ENCODE measurements around the gene PDGFB.

Gene PDGFB

DNA sequence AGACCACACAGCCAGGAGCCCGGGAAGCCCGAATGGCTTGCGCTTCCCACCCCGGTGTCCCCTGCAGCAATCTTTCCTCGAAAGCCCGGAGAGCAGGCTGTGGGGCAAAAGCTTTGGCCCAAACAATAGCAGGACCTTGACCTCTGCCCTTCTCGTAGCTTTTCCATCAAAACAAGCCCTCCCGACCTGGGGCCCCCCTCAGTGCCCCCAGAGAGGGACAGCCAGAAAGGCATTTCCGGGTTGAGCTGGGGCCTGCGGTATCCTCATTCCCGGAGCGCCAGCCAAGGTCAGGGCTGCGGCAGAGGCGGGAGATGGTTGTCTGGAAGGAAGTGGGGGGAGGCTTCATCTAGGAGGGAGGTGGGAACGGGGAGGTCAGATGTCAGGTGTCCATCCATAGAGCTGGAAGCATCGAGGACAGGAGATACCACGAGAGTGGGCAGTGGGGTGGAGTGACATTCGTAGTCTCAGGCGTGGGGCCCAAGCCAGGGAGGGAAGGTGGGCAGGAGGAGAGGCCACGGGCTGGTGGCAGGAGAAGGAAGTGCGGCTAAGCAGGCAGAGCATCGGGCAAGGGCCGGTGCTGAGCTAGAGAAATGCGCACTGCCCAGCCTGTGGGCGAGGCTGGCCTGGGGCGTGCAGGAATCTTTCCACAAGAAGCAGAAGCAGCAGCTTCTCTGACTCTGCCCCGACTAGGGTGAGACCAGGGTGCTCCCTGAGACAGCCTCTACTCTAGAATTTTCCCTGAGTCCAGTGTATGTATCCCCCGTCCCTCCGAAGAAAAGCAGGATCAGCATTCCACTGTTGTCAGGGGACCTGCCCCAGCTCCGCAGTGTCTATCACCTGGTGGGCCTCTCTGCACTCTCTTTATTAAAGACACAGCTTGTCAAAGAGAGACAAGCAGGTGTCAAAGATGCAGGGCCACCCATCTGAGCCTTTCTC, 14.3 kb downstream of the PDGFB start:
- no peak overlapping the region for H3K9ac ChIP-seq (ENCODE audit: low read length)
- no peaks in the 10 kb centered on the region for H3K79me2 ChIP-seq (ENCODE audit: insufficient read depth, low read length)
- H3K36me3 ChIP-seq (ENCODE audit: insufficient read depth, low read length) = no peaks in the 10 kb centered on the region
- no peaks in the 10 kb centered on the region for H3K9me3 ChIP-seq (ENCODE audit: low read length)
- H3K4me2 ChIP-seq (ENCODE audit: low read length) = no peak overlapping the region
- H3K27ac ChIP-seq (ENCODE audit: low read depth, low read length, poor library complexity, severe bottlenecking) = no peak overlapping the region
- TF ChIP-seq, protein P1, sequence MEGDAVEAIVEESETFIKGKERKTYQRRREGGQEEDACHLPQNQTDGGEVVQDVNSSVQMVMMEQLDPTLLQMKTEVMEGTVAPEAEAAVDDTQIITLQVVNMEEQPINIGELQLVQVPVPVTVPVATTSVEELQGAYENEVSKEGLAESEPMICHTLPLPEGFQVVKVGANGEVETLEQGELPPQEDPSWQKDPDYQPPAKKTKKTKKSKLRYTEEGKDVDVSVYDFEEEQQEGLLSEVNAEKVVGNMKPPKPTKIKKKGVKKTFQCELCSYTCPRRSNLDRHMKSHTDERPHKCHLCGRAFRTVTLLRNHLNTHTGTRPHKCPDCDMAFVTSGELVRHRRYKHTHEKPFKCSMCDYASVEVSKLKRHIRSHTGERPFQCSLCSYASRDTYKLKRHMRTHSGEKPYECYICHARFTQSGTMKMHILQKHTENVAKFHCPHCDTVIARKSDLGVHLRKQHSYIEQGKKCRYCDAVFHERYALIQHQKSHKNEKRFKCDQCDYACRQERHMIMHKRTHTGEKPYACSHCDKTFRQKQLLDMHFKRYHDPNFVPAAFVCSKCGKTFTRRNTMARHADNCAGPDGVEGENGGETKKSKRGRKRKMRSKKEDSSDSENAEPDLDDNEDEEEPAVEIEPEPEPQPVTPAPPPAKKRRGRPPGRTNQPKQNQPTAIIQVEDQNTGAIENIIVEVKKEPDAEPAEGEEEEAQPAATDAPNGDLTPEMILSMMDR (IDR thresholded peaks at IDR 0.05; ENCODE audit: low read length) = no peak
- no peak for TF ChIP-seq EZH2 (IDR thresholded peaks at IDR 0.05; ENCODE audit: borderline replicate concordance, low read length)
- peaks cover 6% of the 10 kb centered on the region; the same call in 1 of the 2 replicates for H3K27me3 ChIP-seq (ENCODE audit: insufficient read depth, low read length)
- H3F3A ChIP-seq (ENCODE audit: insufficient read depth, low read length) = no peaks in the 10 kb centered on the region
- H4K20me1 ChIP-seq (ENCODE audit: insufficient read depth, low read length) = no peaks in the 10 kb centered on the region
- no peak overlapping the region for H2AFZ ChIP-seq (ENCODE audit: low read length)
- H3K4me3 ChIP-seq (ENCODE audit: low read depth, low read length, poor library complexity, severe bottlenecking) = no peak overlapping the region
- H3K4me1 ChIP-seq (ENCODE audit: insufficient read depth, low read length, severe bottlenecking) = no peaks in the 10 kb centered on the region
- no peaks in the 10 kb centered on the region for H3K9me2 ChIP-seq (ENCODE audit: low read depth, low read length)

DNA sequence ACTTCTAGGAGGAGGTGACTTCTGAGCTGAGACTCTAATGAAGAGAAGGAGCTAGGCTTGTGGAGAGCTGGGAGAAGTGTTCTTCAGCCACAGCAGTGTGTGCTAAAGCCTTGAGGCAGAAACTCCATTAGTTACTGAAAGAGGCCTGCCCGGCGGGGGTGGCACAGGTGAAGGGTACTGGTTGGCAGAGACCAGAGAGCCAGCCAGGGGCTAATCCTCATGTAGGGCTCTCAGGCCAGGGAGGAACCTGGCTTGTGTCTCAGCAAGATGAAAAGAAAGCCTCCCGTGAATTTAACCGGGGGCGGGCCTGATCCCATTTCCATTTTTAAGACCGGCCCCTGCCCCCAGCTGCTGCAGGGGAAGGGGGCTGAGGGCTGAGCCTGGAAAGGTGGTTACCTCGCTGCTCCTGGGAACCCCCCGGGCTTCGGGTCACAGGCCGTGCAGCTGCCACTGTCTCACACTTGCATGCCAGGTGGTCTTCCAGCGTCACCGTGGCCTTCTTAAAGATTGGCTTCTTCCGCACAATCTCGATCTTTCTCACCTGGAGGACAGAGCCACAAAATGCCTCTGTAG, 15.0 kb downstream of the PDGFB start:
- peaks cover 9% of the 10 kb centered on the region; the same call in 1 of the 2 replicates for H3K27me3 ChIP-seq (ENCODE audit: insufficient read depth, low read length)
- H3K27ac ChIP-seq (ENCODE audit: low read depth, low read length, poor library complexity, severe bottlenecking) = no peak overlapping the region

DNA sequence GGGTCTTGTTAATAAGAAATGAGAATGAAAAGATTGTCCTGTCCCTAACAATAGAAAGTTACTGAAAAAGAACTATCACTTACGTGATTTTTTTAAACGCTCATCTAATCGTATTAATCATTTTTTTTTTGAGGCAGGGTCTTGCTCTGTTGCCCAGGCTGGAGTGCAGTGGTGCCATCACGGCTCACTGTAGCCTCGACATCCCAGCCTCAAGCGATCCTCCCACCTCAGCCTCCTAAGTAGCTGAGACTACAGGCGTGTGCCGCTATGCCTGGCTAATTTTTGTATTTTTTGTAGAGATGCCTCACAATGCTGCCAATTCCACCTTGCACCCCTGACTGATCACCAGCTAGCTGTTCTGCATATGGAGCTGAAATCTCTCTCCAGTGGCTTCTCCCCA, 15.7 kb downstream of the PDGFB start:
- H3K9ac ChIP-seq (ENCODE audit: low read length) = no peak overlapping the region
- H3K4me3 ChIP-seq (ENCODE audit: low read depth, low read length, poor library complexity, severe bottlenecking) = no peak overlapping the region
- H3K4me1 ChIP-seq (ENCODE audit: insufficient read depth, low read length, severe bottlenecking) = no peaks in the 10 kb centered on the region
- H3K27me3 ChIP-seq (ENCODE audit: insufficient read depth, low read length) = peaks cover 9% of the 10 kb centered on the region; the same call in 1 of the 2 replicates
- no peaks in the 10 kb centered on the region for H4K20me1 ChIP-seq (ENCODE audit: insufficient read depth, low read length)
- no peaks in the 10 kb centered on the region for H3K79me2 ChIP-seq (ENCODE audit: insufficient read depth, low read length)
- no peak overlapping the region for H3K4me2 ChIP-seq (ENCODE audit: low read length)
- H3K27ac ChIP-seq (ENCODE audit: low read depth, low read length, poor library complexity, severe bottlenecking) = no peak overlapping the region
- H3F3A ChIP-seq (ENCODE audit: insufficient read depth, low read length) = no peaks in the 10 kb centered on the region
- TF ChIP-seq, protein P1 (IDR thresholded peaks at IDR 0.05; ENCODE audit: low read length) = no peak
- TF ChIP-seq EZH2 (IDR thresholded peaks at IDR 0.05; ENCODE audit: borderline replicate concordance, low read length) = no peak
- no peaks in the 10 kb centered on the region for H3K9me3 ChIP-seq (ENCODE audit: low read length)
- H2AFZ ChIP-seq (ENCODE audit: low read length) = no peak overlapping the region
- H3K9me2 ChIP-seq (ENCODE audit: low read depth, low read length) = no peaks in the 10 kb centered on the region
- no peaks in the 10 kb centered on the region for H3K36me3 ChIP-seq (ENCODE audit: insufficient read depth, low read length)

More for the DNA sequence above, 15.0 kb downstream of the PDGFB start:
- Histone ChIP-seq H3K4me1 (ENCODE audit: insufficient read depth, low read length, severe bottlenecking) (no peaks in the 10 kb centered on the region), H3K9me2 (ENCODE audit: low read depth, low read length) (no peaks in the 10 kb centered on the region), H3K4me2 (ENCODE audit: low read length) (no peak overlapping the region), H4K20me1 (ENCODE audit: insufficient read depth, low read length) (no peaks in the 10 kb centered on the region), H3K4me3 (ENCODE audit: low read depth, low read length, poor library complexity, severe bottlenecking) (no peak overlapping the region), H3K9ac (ENCODE audit: low read length) (no peak overlapping the region), H3K9me3 (ENCODE audit: low read length) (no peaks in the 10 kb centered on the region), H2AFZ (ENCODE audit: low read length) (no peak overlapping the region), H3K36me3 (ENCODE audit: insufficient read depth, low read length) (no peaks in the 10 kb centered on the region), H3K79me2 (ENCODE audit: insufficient read depth, low read length) (no peaks in the 10 kb centered on the region), H3F3A (ENCODE audit: insufficient read depth, low read length) (no peaks in the 10 kb centered on the region)
- no peak for TF ChIP-seq EZH2 (IDR thresholded peaks at IDR 0.05; ENCODE audit: borderline replicate concordance, low read length)
- TF ChIP-seq, protein P1 (IDR thresholded peaks at IDR 0.05; ENCODE audit: low read length) = no peak
